ENCODE measurements around the gene TOMM70.
A peak's percentile ranks its signal among the peaks of the same experiment; 100 is the strongest.
"Not testable (repeated sequence)": the region's sequence is repeated elsewhere in the genome, so short reads cannot be mapped to it uniquely, and the experiment has no call there.

The TOMM70 gene

DNA sequence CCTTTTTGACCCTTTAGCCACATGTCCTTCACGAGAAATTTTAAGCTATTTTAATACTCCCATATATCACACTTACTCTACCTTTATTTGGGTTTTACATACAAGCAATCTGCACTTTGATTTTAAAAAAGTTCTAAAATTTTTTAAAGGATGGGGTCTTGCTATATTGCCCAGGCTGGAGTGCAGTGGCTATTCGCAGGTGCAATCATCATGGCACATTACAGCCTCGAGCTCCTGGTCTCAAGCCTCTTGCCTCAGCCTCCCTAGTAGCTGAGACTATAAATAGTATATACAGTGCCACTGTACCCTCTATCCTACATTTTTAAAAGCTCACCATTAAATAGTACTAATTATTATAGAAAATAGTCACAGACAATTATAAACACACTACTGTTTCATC lies 36.5 kb downstream of the TOMM70 start:
- no peak for DNase-seq (ENCODE audit: low read depth in 2 of 2)

DNA sequence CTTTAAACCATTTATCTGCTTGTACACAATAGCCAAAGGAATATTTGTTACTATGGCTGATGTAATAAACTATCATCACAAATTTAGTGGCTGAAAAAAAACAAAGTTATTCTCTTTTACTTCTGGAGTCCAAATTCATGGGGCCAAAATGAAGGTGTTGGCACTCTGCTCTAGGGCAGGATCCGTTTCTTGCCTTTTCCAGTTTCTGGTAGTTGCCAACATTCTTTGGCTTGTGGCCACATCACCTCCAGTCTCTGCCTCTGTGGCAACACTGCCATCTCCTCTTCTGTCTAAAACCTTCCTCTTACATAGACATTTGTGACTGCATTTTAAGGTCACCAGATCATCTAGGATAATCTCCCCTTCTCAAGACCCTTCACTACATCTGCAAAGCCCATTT lies 39.0 kb downstream of the TOMM70 start:
- no peak for DNase-seq (ENCODE audit: low read depth in 2 of 2)

DNA sequence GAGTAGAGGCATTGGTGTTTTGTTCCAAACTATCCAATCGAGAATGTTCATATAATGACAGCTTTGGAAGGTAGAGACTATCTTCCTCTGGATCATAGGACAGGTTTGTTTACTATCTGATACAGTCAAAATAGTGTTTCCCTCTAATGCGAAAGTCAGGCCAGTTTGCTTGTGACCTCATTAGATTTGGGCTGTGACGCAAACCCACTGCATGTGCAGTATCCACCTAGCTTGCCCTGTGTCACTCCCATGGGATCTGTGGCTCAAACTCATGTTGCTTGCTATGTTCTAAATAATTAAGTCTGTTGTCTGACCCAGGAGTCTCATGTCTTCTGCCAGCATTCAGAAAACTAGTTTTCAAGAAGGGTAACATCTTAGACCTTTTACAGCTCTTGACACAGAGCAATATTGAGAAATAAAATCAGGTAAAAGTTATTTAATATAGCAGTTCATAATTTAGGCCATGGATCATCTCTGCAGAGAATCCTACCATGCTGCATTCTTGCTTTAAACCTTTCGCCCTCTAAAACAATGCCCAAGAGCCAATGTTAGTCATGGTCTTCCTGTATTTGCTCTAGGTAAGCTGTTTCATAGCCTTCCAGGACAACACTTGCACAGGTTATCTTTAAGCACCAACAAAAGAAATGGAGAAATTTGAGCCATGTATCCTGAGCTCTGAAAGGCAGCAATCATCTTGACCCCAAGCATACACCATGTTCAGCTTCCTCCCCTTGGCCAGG lies 40.0 kb downstream of the TOMM70 start:
- no peak for DNase-seq (ENCODE audit: low read depth in 2 of 2)

DNA sequence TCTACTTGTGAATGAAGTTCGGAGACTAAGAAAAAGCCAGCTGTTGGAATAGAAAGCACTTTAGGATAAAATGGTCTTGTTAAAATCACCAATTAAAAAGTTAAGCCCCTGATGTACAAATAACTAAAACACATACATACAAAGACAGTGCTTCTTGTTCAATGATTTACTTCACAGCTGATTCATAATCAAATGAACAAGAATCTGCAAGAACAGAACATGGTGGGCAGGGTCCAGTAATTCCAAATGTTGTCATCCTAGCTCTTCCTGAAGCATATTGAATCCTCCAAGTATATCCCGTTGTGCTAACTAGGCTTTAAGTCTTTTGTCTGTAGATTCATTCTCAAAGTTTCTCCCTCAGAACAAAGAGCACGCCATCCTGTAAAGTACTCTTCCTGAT lies 41.9 kb downstream of the TOMM70 start:
- no peak for DNase-seq (ENCODE audit: low read depth in 2 of 2)

DNA sequence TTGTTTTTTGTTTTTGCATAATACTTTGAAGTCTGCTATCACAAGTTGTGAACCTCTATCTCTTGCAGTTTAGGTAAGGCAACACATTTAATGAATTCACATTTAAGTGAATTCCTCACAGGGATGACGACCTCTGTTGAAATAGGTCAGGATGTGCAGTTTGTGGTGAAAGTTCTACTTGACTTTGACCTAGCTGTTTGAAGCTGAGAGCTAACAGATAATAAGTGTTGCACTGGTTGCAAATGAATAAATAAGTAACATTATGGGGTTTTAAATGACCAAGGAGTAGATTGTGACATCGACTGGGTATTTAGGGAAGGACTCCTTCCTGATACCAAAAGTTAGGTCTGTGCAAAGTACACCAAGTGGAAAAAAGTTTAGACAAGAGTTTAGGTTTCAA lies 42.5 kb downstream of the TOMM70 start:
- DNase-seq (ENCODE audit: low read depth in 2 of 2): no peak

DNA sequence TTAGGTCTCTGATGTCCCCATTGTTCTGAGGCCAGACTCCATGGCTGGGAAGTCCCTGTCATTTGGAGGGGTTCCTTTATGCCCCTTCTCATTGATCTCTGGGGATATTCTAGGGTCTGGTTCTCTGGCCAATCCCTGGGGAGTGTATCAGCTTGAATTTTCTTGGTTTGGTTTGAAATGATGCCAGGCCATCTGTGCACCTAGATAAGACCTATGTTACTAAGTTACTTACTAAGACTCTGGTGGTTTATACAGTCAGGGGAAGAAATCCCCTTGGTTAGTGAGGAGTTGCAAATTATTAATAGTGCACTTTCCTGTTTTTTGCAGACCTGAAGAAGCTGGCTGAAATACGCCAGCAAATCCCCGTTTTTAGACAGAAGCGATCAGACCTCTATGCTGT lies 46.0 kb downstream of the TOMM70 start:
- no peak for DNase-seq (ENCODE audit: low read depth in 2 of 2)

DNA sequence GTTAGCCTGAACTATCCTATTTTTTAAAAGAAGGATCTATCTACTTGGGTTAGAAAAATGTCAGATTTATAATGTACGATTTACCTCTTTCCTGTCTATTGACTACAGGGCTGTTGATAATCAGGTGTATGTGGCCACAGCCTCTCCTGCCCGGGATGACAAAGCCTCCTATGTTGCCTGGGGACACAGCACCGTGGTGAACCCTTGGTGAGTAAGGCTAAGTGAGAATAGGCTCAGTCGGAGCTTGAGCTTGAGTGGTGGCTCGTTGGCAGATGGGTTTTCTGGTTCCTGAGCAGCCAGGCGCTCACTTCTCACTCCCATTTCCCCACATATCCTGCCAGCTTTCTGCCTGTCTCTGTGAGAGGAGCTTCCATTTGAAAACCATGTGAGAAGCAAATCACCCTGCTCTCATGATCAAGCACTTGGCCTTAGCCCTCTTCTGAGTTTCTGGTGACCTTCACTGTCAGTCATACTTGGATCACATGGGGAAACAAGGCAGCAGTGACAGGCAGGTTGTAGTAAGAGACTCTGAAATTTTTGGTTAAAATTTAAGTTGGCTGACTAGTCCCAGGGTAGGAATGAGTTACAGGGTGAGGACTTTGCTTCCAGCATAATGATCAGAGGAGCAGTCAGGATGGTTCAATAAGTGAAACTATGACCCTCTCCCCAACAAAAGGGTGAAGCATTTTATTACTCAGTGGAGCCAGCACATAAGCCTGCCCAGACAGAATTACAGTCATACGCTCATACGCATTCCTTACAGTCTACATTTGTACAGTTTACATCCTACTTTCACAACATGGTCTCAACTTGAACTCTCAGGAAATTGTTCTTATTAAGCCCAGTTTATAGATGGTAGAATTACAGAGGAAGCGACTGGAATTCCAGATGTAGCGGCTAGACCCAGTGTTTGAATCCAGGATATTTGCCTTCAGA lies 48.3 kb downstream of the TOMM70 start:
- no peak for DNase-seq (ENCODE audit: low read depth in 2 of 2)

DNA sequence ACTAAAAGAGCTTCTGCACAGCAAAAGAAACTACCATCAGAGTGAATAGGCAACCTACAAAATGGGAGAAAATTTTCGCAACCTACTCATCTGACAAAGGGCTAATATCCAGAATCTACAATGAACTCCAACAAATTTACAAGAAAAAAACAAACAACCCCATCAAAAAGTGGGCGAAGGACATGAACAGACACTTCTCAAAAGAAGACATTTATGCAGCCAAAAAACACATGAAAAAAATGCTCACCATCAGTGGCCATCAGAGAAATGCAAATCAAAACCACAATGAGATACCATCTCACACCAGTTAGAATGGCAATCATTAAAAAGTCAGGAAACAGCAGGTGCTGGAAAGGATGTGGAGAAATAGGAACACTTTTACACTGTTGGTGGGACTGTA lies 49.1 kb downstream of the TOMM70 start:
- DNase-seq (ENCODE audit: low read depth in 2 of 2): not testable (repeated sequence)

DNA sequence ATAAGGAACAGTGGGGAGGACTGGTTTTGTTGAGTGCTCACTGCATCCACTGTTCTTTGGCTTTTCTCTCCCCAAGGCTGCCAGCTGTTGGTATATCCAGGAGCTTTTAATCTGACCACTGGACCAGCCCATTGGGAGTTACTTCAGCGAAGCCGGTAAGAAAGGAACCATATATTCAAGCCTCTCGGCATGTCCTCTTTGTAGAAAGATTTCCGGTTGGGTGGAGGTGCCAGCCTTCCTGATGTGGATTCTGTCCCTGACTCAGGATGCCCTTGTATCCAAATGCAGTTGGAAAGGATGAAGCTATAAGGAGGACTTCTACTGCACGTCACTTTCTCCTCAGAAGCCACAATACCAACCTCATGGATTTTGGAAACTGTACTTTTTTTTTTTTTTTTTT lies 52.2 kb downstream of the TOMM70 start:
- DNase-seq (ENCODE audit: low read depth in 2 of 2): no peak

DNA sequence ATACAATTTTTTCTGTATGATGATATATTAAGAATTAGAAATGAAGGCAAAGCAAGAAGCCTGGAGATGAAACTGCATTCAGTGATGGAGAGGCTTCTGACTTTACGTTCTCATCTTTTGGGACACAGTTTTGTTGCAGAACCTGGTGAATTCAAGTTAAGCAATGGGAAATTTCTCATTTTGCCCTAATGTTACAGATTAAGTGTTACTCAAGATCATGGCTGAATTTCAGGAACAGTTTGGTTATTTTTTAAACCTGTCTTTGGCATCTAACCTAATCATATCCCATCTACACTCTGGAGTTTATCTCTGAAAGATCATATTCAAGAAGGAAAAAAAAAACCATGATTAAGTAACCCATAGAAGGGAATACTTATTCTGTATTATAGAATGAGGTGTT lies 60.4 kb downstream of the TOMM70 start:
- no peak for DNase-seq (ENCODE audit: low read depth in 2 of 2)

DNA sequence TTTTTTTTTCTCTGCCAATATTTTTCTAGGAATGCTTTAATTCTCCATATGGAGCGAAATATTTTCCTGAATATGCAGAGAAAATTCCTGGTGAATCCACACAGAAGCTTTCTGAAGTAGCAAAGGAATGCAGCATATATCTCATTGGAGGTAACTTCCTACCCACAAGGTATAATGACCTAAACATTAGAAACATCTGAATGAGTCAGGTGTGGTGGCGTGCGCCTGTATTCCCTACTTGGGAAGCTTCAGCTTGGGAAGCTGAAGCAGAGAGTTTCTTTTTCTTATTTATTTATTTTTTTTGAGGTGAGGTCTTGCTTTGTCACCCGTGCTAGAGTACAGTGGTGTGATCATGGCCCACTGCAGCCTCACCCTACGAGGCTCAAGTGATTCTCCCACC lies 61.1 kb downstream of the TOMM70 start:
- DNase-seq (ENCODE audit: low read depth in 2 of 2): no peak

DNA sequence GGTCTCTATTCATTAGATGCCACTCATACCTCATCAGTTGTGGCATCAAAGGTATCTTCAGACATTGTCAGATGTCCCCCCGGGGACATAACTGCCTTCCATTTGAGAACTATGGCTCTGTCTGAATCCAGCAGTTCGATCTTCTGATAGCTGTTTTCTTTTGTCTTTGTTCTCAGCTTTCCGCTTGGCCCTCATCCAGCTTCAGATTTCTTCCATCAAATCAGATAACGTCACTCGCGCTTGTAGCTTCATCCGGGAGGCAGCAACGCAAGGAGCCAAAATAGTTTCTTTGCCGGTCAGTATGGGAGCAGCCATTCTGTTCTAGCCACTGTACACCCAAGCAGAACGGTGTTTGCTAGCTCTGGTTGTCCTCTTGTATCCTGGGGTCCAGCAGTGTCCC lies 62.0 kb downstream of the TOMM70 start:
- no peak for DNase-seq (ENCODE audit: low read depth in 2 of 2)

DNA sequence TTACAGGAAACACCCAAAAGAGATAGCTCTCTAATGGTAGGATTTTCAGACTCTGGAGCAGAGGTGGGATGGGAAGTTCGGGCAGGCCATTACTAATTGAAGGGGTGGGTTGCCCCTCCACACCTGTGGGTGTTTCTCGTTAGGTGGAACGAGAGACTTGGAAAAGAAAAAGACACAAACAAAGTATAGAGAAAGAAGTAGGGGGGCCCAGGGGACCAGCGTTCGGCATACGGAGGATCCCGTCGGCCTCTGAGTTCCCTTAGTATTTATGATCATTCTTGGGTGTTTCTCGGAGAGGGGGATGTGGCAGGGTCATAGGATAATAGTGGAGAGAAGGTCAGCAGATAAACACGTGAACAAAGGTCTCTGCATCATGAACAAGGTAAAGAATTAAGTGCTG lies 64.7 kb downstream of the TOMM70 start:
- DNase-seq (ENCODE audit: low read depth in 2 of 2): not testable (repeated sequence)

DNA sequence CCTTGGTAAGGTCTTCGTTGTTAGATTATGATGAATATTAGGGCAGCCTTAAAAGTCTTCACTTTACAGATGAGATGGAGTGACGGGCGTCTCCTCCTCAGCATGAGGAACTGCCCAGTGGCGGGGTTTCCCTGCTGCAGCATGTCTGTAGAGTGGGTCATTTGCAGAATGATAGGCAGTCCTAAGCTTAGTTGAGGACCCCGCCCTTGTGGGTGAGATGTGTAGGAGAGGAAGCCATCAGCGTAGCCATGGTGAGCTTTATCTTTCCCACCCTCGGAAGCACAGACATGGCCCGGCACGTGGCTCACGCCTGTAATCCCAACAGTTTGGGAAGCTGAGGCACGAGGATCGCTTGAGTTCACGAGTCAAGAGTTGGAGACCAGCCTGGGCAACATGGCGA lies 65.5 kb downstream of the TOMM70 start:
- peak in 1 of 2 donors; percentile 8 for DNase-seq (ENCODE audit: low read depth in 2 of 2)

DNA sequence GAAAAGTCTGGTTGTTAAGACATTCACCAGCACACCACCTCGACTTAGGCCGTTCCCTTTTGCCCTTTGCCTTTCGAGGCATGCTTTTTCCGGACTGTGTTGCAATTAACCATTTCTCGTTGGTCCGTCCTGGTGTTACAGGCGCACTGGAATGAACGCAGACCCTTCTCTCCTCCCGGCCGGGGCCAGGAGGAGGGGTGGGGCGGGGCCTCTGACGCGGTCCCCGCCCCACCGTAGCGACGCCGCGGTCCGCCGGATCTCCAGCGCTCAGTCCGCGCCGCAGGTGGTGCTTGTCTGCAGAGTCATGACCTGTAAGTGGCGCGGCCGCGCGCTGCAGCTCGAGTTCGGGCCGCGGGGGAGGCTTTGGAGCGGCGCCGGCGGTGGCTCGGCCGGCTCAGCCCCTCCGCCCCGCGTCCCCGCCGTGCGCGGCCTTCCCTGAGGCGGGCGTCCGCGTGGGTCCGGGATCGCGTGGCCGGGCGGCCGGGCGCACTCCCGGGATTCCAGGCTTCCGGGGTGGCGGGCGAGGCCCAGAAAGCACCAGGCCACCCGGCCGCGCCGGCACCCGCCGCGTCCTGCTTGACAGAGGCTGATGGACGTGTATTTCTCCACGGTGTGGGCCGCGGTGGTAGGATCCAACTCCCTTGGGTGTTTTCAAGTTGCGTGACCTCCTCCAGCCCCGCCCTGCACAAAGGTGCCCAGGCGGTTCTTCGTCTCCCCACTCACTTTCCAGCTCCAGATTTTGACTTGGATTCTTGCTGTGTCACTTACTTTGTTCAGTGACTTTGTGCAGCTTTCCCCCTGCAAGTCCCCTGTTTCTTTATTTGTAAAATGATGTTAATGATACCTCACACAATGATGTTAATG lies 66.2 kb downstream of the TOMM70 start, which contains the start of gene NIT2:
TSS of gene NIT2 (plus strand) at position 270 of the 864 bp plus-strand sequence. CDS start at position 305, 35 bp downstream.
- peak; percentile 77 to 78 for DNase-seq (ENCODE audit: low read depth in 2 of 2)

DNA sequence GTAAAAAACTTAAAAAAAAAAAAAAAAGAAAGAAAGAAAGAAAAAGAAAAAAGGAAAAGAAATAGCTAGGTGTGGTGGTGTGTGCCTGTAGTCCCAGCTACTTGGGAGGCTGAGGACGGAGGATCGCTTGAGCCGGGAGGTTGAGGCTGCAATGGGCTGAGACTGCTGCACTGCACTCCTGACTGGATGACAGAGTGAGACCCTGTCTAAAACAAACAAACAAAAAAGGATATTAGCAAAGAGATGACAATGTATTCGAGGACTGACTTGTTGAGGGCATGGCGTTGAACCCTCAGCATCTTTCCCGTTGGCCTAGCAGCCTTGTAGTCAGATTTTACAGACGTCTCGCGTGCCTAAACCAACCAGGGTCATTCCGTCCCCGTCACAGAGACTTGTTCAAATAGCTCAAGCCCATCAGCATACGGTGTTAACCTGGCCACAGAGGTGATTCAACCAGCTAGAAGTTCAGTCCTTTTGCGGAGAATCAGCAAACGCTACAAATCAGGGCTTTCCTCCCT lies 66.9 kb downstream of the TOMM70 start:
- DNase-seq (ENCODE audit: low read depth in 2 of 2): no peak

DNA sequence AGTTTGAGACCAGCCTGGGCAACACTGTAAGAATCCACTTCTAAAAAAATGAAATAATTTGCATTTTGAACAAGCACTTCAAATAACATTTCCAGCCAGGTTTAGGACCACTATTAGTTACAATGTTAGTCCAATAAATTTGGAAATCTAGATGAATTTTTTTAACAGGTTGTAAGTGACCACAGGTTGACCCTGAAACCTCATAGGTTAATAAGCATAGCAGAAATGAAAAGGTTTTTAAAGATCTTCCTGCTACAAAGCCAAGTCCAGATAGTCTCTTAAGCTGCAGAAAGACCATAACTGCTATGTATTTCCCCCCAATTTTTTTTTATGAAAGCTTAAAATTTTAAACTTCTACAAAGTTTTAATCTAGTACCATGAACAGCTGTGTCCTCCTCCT lies 67.8 kb downstream of the TOMM70 start:
- DNase-seq (ENCODE audit: low read depth in 2 of 2): no peak

DNA sequence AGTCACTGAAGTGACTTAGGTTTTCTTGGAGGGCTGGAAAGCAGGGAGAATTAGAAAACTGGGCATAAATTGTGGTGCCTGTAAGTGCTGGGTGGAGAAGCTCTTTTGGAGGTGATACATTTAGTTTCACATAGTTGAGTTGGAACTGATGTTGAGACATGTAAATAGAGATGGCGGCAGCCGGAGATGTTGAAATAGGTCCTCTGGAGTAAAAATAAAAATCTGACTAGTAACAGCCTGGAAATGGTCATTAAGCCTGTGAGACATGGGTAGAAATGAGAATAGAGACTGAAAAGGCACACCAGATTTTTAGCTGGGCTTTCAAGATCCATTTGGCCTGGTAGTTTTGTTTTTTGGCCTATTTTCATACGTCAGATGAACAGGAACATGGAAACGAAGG lies 69.2 kb downstream of the TOMM70 start:
- DNase-seq (ENCODE audit: low read depth in 2 of 2): no peak

DNA sequence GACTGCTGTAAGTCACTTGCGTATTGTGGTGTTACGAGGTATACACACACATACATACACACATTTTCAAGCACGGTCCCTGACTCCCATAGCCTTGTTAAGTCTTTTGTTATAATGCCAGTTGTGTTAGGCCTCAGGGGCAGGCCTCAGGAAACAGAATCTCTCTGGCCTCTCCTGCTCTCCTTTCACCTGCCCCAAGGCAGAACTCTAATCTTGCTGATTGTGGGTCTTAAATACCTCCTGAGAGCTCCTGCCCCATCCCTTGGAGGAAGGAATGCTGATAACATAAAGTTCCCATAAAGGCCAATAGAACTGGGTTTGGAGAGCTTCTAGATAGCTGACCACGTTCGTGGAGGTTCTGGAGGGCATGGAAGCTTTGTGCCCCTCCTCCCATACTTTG lies 70.2 kb downstream of the TOMM70 start:
- DNase-seq (ENCODE audit: low read depth in 2 of 2): no peak

DNA sequence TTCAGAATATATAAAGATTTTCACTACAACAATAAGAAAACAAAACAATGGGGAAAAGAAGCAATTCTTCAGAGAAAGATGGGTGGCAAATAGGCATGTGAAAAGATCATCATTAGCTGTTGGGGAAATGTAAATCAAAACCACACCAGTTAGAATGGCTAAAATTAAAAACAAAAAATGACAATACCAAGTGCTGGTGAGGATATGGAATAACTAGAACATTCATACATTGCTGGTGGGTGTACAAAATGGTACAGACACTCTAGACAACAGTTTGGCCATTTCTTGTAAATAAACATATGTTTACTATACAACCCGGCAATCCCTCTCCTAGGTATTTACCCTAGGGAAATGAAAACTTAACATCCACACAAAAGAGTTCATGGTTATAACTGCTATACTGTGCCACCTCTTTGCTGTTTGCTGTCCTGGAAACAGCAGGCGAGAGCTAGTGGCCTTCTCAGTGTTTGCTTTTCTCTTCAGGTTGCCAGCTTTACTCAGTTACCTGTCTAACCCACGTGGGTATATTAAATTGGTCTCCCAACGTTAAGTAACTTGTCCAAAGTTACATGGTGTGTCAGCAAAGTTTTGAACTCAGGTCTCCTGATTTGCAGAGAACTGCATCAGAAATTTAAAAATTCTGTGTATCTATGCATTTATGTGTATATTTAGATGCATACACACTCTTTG lies 70.9 kb downstream of the TOMM70 start:
- no peak for DNase-seq (ENCODE audit: low read depth in 2 of 2)

DNA sequence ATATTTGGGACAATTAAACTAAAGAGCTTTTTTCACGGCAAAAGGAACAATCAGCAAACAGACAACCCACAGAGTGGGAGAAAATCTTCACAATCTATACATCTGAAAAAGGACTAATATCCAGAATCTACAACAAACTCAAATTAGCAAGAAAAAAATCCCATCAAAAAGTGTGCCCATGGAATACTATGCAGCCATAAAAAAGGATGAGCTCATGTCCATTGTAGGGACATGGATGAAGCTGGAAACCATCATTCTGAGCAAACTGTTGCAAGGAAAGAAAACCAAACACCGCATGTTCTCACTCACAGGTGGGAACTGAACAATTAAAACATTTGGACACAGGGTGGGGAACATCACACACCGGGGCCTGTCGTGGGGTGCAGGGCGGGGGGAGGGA lies 73.5 kb downstream of the TOMM70 start:
- not testable (repeated sequence) for DNase-seq (ENCODE audit: low read depth in 2 of 2)

Measured in stimulated activated CD8-positive, alpha-beta memory T cell treated with anti-CD3 and anti-CD28 coated beads, Interleukin-15, amount 100 ng/mL, for 48 hours (primary cell).